DMS53 (cell line): ENCODE measurements around the gene DIS3L2.

Source experiments
- DNase-seq: peaks from one replicate; lab custom pipeline; 2025; lab: John Stamatoyannopoulos, UW

The DIS3L2 gene

DNA sequence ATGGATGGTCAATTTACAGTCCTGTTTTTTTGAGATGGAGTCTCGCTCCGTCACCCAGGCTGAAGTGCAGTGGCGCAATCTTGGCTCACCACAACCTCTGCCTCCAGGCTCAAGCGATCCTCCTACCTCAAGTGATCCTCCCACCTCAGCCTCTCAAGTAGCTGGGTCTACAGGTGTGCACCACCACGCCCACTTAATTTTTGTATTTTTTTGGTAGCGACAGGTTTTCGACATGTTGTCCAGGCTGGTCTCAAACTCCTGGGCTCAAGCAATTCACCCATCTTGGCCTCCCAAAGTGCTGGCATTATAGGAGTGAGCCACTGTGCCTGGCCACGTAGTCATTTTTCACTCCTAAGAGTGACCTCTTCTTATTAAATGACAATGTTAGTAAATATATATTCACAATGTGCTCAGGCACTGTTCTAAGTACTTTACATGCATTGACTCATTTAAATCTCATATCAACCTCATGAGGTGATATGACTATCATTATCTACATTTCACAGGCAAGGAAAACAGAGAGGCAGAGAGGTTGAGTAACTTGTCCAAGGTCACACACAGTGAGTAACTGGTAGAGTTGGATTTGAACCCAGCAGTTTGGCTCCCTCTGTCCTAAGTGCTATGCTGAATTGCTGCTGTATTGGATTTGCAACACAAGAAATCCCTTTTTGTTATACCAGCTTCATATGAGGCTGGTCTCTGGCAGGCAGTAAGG lies 5.6 kb upstream of the DIS3L2 start:
- DNase-seq, result no peak

DNA sequence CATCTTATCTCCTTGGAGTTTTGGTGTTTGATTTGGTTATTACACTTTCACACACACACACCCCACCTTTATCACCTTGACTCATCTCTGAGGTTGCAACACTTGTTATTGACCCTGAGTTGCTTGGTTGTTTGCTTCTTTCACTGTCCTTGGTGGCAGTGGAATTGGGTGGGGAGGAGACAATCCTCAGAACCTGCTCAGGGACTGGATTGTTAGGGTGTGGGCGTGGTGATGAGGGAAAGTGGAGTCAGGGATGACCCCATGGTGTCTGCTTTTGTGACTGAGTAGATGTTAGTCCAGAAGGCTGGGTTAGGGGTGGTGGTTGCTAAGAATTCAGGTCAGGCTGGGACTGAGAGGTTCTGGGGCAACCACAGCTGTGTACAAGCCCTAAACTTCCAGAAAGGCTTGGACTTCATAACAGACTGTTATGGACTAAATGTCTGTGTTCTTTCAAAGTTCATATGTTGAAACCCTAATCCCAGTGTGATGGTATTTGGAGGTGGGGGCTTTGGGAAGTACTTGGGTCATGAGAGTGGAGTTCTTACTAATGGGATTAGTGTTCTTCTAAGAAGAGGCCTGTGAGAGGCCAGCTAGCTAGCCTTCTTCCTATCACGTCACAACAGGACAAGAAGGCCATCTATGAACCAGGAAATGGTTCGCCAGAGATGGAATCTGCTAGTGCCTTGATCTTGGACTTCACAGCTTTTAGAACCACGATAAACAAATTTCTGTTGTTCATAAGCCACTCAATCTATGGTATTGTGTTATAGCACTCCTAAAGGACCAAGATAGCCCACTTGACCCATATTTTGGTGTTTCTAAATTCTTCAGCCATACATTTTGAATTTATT lies 3.4 kb upstream of the DIS3L2 start:
- DNase-seq, result no peak

DNA sequence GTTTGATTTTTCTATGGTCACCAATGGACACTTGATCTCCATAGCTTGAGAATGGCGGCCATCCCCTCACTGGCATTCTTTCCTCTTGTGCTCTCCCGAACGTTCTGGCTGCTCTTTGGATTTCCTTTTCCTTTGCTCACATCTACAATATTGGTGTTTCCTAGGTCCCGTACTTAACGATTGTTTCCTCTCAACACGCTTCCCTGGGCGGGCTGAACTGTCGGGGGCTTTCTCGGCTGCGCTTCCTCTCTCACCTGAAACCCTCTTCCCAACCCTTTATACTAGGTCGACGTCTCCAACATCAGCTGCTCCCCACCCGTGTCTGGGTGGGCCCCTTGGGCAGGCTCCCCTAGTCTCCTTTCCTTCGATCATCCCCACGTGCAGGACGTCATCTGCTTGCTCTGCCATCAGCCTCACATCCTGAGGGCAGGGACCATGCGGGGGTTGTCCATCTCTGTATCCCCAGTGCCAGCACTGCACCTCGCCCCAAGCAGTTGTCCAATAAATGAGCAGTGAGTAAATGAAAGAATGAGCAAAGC lies 634 bp upstream of the DIS3L2 start:
- no peak for DNase-seq

DNA sequence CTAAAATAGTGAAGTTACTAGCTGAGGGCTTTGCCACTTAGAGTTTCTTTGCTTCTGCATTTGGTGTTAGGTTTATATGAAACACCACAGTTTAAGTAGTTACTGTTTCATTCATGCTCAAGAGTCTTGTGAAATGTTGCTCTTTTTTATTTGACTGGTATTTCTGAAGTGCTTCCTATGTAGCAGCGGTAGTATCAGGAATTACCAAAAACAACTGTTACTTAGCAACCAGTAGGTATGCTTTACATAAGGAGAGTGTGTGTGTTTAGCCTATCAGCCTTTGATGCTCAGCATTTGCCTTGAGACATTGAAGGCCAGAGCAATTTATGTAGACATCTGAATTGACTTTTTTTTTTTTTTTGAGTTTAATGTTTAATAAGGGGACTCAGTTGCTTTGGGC lies 3.6 kb downstream of the DIS3L2 start:
- DNase-seq, result peak; percentile 51

DNA sequence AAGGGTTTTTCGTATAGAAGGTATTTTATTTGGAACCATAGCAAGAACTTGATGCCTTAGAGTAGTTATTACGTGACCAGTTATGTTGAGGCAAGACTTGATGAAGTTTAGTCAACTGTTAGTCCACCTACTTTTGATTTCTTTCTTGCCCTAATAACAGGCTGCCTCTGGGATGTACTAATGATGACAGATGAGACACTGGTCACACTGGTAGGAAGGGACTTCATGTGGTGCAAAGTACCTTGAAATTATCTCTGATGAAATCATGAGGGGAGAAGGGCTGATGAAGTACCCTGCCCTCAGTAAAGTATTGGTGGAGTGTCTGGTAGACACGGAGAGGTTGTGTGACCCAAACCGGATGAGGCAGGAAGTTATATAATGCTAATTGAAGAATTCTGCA lies 5.4 kb downstream of the DIS3L2 start:
- DNase-seq, result no peak

DNA sequence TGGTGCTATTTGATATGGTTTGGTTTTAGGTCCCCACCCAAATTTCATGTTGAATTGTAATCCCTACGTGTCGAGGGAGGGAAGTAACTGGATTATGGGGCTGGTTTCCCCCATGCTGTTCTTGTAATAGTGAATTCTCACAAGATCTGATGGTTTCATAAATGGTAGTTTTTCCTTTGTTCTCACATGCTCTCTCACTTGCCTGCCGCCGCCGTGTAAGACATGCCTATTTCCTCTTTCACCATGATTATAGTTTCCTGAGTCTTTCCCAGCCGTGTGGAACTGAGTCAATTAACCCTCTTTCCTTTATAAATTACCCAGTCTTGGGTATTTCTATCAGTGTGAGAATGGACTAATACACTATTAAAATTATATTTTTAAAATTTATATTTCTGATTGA lies 7.3 kb downstream of the DIS3L2 start:
- no peak for DNase-seq

DNA sequence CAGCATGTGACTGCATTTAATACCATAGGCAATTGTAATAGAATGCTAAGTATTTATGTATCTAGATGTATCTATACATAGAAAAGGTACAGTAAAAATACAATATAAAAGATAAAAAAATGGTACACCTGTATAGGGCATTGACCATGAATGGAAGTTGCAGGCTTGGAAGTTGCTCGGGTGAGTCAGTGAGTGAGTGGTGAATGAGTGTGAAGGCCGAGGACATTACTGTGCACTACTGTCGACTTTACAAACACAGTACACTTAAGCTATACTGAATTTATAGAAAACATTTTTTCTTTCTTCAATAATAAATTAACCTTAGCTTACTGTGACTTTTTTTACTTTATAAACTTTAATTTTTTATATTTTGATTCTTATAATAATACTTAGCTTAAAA lies 8.9 kb downstream of the DIS3L2 start:
- DNase-seq, result no peak

DNA sequence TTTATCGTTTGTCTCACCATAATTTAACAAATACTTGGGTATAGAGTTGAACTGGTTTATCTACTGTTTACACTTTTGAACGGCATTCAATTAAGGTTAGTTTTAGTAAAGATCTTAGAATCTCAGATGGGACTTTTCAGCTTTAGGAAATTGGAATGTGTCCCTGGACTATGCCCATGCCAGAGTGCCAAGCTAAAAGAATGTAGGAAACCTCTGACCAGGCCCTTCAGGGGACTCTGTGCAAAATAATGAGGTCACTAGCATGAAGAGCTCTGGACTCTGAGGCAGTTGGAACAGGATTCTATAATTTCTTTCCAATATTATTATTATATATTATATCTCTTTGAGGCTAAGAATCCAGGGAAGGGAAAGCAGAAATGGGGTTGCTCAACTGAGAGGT lies 13.5 kb downstream of the DIS3L2 start:
- DNase-seq, result no peak

DNA sequence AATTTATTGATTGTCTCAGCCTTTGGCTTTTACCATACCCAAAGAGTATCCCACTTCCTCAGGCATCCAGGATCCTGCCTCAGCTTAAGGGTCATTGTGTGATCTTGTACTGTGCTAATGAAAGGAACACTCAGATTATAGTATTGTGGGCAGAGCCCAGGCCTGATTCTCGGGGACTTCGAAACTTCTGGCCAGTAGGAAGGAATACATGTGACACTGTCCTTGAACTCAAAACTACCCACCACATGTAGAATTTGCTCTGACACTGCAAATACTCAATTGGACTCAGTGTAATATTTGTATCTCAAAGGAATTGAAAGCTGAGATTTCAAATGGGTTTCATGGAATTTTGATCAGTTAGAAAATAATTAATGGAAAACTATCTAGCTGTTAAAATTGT lies 15.9 kb downstream of the DIS3L2 start:
- DNase-seq, result no peak

DNA sequence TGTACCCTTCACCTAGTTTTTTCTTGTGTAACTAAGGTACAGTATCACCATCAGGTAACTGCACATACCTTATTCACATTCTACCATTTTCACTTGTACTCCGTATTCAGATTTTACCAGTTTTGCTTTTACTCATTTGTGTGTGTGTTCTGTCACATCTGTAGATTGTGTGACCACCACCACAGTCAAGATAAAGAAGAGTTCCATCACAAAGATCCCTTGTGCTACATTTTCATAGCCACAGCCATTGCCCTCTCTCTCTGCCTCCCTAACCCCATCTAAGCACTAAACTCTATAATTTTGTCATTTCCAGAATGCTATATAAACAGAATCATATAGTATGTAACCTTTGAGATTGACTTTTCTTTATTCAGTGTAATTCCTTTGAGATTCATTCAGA lies 23.5 kb downstream of the DIS3L2 start:
- DNase-seq, result no peak

DNA sequence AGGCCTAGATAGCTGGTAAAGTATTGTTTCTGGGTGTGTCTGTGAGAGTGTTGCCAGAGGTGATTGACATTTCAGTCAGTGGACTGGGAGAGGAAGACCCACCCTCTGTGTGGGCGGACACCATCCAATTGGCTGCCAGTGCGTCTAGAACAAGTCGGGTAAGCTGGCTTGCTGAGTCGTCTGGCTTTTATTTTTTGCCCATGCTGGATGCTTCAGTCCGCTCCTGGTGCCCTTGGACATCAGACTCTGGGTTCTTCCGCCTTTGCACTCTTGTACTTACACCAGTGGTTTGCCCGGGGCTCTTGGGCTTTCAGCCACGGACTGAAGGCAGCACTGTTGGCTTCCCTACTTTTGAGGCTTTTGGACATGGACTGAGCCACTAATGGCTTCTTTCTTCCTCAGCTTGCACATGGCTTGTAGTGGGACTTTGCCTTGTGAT lies 24.3 kb downstream of the DIS3L2 start:
- DNase-seq, result no peak

DNA sequence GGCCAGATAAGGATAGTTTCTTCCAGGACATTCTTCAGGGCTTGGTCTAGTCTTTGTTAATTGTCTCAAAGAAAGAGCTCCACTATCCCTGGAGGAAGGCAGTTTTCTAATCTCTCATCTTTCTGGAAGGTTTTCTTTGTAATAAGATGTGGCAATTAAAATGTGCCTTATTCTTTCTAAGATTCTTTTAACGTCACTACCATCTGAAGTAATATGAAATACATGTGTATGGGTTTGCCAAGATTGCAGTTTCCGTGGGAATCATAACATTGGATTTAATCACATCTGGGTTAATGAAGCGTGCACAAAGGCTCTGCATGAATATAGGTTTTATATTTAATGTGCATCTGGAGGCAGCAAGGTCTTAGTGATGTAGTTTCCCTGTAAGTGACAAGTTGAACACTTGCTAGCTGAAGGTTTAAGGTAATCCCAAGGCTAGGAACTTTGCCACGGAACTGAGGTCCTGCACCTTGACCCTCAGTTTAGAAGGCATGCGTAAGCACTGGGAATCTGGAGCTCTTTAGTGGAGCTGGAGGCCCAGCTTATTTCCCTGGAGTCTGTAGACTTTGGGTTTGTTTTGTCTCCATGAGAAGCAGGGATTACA lies 25.7 kb downstream of the DIS3L2 start:
- DNase-seq, result no peak

DNA sequence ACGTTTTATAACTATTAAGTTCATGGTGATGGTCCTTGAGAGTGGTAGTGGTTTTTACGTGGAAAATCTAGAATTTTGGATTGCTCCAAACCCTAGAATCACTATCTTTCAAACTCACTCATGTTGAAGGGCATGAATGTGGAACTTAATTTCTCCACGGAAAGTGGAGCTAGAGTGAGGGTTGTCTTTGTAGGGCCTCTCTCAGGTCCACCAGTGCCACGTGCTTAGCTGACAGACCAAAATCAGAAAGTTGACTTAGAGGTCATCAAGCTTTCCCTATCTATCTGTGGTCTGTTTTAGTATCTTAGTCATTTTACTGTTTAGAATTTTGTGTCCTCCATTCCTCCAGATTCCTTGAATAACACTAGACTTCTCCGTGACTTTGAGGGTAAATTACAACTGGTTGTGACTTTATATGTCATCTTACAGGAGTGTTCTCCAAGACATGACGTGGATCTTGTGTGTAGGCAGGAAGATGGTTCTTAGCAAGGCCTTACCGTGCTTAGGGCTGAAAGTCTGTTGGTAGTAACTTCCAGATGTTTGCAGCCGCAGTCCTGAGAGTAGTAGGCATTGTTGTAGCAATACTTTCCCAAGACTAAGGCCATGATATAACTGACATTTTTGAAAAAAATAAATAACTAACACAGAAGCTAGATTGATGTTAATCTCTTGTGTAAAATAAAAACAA lies 26.8 kb downstream of the DIS3L2 start:
- DNase-seq, result no peak

DNA sequence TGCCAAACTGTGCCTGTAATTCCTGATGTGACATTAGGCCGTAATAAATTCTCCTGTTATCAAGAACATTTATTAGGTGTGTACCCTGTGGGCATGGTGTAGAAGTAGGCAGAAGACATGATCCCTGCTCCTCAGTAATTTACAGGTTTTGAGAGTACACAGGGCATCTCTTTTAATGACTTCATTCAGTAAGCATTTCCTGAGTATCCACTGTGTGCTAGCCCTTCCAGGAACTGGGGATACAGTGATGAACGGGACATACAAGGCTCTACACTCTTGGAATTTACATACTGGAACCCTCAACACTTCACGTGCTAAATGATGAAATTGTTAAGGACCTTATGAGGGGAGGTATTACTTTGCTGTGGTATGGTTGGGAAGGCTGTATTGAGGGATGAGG lies 30.2 kb downstream of the DIS3L2 start:
- no peak for DNase-seq

DNA sequence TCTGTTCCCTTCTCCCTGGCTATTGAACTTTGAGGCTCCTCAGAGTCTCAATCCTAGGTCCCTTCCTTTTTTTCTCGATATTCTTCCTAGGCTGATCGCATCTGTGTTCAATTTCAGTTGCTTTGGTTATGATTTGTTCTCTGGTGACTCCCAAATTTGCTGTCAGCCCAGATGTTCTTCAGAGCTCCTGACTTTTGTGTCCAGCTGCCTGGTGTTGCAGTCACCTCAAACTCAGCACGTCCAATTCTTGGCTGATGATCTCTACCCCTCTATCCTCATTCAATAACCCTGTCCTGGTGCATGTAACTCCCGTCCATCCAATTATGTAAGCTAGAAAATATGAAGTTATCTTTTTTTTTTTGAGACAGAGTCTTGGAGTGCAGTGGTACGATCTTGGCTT lies 31.4 kb downstream of the DIS3L2 start:
- no peak for DNase-seq

DNA sequence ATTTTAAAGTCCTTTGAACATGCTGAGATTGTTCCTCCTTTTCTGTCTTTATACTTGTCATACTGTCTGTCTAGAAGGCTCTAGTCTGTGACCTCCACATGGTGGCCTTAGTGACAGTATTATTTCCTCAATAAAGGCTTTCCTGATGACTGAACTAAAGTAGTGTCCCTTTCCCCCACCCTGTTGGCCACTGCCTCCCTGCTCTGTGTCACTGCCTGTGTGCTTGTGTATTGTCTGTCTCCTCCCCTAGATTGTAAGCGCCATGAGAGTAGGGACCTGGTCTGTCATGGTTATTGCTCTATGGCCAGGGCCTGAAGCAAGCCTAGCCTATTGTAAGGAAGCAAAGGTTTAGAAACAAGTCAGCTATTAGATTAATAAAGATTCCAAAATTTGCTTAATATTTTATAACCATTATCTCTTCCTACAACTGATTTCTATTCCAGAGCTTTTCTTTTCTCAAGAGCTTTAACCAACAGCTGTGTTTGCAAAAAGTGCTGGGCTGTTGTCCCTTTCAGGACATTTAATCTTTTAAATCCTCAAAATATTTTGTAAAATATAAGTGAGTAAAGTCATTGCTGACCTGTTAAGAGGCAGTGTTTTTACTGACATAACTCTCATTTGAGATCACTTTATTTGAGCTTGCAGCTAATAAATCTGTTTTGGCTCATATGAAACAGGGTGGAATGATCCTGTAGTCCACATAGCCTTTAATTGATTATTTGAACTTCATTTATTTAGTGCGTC lies 35.5 kb downstream of the DIS3L2 start:
- no peak for DNase-seq

DNA sequence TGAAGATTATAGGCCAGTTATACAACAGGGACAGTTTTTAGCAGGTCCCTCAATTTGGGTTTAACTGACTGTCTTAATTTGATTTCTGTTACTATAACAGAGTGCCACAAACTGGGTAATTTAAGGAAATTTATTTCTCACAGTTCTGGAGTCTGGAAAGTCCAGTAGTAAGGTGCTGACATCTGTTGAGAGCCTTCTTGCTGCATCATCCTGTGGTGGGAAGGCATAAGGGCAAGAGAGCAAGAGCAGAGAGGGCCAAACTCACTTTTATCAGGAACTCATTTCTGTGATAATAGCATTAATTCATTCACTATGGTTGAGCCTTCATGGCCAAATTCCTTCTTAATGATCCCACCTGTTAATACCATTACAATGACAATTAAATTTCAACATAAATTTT lies 36.5 kb downstream of the DIS3L2 start:
- no peak for DNase-seq

DNA sequence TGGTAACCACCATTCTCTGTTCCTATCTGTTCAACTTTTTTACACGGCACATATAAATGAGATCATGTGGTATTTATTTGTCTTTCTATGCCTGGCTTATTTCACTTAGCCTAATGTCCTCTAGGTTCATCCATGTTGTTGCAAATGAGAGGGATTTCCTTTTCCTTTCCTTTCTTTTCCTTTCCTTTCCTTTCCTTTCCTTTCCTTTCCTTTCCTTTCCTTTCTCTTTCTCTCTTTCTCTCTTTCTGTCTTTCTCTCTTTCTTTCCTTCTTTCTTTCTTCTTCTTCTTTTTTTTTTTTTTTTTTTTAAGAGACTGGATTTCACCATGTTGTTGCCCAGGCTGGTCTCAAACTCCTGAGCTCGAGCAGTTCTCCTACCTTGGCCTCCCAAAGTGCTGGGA lies 38.9 kb downstream of the DIS3L2 start:
- no peak for DNase-seq

DNA sequence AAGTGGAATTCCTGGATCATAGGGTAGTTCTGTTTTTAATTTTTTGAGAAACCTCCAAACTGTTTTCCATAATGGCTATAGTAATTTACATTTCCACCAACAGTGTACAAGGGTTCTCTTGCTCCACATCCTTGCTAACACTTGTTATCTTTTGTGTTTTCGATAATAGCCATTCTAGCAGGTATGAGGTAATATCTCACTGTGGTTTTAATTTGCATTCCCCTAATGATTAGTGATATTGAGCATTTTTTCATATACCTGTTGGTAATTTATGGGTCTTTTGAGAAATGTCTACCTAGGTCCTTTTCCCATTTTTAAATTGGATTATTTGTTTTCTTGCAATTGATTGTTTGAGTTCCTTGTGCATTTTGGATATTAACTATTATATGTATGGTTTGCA lies 39.6 kb downstream of the DIS3L2 start:
- DNase-seq, result no peak

DNA sequence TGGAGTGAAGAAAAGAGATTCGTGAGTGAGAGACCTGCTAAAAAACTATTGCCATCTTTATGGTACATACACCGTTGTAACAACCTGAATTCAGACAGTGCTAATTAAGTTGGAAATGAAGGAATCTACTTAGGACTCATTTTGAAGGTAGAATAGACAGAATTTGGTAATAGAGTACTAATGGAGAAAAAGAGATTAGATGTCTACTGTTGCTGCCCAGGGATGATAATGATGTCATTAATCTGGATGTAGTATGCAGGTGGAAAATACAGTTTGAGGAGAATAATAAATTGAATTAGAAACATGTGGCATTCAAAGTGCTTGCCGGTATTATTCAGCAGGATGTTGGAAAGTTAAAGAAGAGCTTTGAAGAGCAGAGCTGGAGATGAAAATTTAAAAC lies 44.7 kb downstream of the DIS3L2 start:
- DNase-seq, result no peak

DNA sequence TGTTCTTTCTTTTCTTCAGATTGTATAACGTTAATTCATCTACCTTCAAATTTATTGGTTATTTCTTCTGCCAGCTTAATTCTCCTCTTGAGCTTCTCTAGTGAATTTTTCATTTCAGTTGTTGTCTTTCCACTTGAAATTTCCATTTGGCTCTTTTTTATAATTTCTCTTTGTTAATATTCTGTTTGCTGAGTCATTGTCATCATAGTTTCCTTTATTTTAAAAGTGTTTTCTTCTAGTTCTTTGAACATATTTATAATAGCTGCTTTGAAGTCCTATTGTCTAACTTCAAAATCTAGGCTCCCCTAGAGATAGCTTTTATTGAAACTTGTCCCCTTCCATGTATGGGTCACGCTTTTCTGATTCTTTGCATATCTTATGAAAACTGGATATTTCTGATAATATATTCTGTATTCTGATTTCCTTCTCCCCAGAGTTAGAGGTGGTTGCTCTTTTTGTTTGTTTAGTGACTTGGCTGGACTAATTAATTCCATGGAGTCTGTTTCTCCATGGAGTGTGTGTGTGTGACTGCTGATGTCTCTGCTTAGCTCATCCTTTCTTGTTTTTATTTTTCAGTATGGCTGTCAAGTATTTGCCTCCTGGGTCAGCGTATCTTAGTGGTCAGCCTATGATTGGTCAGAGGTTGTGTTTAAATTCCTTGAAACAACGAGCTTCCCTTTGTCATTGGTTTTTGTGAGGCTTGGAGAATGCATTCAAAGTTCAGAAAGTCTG lies 47.6 kb downstream of the DIS3L2 start:
- DNase-seq, result peak; percentile 10
